NCI-H2196 (cell line): ENCODE measurements around the gene SNX33.
"Not testable (repeated sequence)": the region's sequence is repeated elsewhere in the genome, so short reads cannot be mapped to it uniquely, and the experiment has no call there.

Experiments used
- DNase-seq: peaks from one replicate; lab custom pipeline; 2025; ENCODE audit not compliant: unreplicated experiment; lab: John Stamatoyannopoulos, UW

Gene SNX33

GRCh38 chr15:75682181-75683135, 34.7 kb downstream of the SNX33 start:
- DNase-seq, result no peak

- DNase-seq, result peak; percentile 19
Observed at GRCh38 chr15:75683646-75684312, 36.1 kb downstream of the SNX33 start.

GRCh38 chr15:75684648-75685047, 36.9 kb downstream of the SNX33 start:
- DNase-seq, result no peak

- no peak for DNase-seq
Observed at GRCh38 chr15:75685195-75685594, 37.5 kb downstream of the SNX33 start.

- peak; percentile 31 for DNase-seq
Observed at GRCh38 chr15:75686212-75686642, 38.5 kb downstream of the SNX33 start.

- no peak for DNase-seq
Observed at GRCh38 chr15:75687486-75688277, 40.0 kb downstream of the SNX33 start.

GRCh38 chr15:75688278-75688557, 40.5 kb downstream of the SNX33 start:
- DNase-seq, result no peak

- no peak for DNase-seq
Observed at GRCh38 chr15:75688831-75689230, 41.1 kb downstream of the SNX33 start.

GRCh38 chr15:75689429-75689828, 41.7 kb downstream of the SNX33 start:
- DNase-seq, result not testable (repeated sequence)

GRCh38 chr15:75692311-75692710, 44.6 kb downstream of the SNX33 start:
- not testable (repeated sequence) for DNase-seq

GRCh38 chr15:75693028-75693427, 45.3 kb downstream of the SNX33 start:
- not testable (repeated sequence) for DNase-seq

- DNase-seq, result no peak
Observed at GRCh38 chr15:75693501-75694240, 46.0 kb downstream of the SNX33 start.

GRCh38 chr15:75694241-75695182, 46.8 kb downstream of the SNX33 start:
- DNase-seq, result peak; percentile 76

GRCh38 chr15:75695220-75695619, 47.5 kb downstream of the SNX33 start:
- DNase-seq, result peak; percentile 17

- DNase-seq, result no peak
Observed at GRCh38 chr15:75695634-75696310, 48.1 kb downstream of the SNX33 start.

- no peak for DNase-seq
Observed at GRCh38 chr15:75696311-75696720, 48.6 kb downstream of the SNX33 start.

- no peak for DNase-seq
Observed at GRCh38 chr15:75696854-75697259, 49.1 kb downstream of the SNX33 start.

GRCh38 chr15:75697523-75697922, 49.8 kb downstream of the SNX33 start:
- no peak for DNase-seq
